Measurements from ENCODE around the gene POMC. TPM values are rescaled to one million over a fixed set of nuclear protein-coding genes. Genes with fewer than 3 reads are reported as not detected.

POMC gene
- total RNA-seq, 1 donor, result 0.63 TPM

GRCh38 chr2:25197336-25198208 lies 29.2 kb upstream of the POMC start:
- TF ChIP-seq CTCF (IDR thresholded peaks at IDR 0.05; ENCODE audit: insufficient read depth, low read length), result no peak
- no peak overlapping the region for H3K4me3 ChIP-seq (ENCODE audit: low read depth, low read length)
- DNase-seq (ENCODE audit: low read depth), result no peak

GRCh38 chr2:25194576-25195122 lies 26.3 kb upstream of the POMC start:
- no peak for DNase-seq (ENCODE audit: low read depth)

GRCh38 chr2:25190536-25190935 lies 22.2 kb upstream of the POMC start:
- TF ChIP-seq CTCF (IDR thresholded peaks at IDR 0.05; ENCODE audit: insufficient read depth, low read length), result no peak
- H3K4me3 ChIP-seq (ENCODE audit: low read depth, low read length), result no peak overlapping the region
- no peak for DNase-seq (ENCODE audit: low read depth)

More at GRCh38 chr2:25194576-25195122, 26.3 kb upstream of the POMC start:
- TF ChIP-seq CTCF (IDR thresholded peaks at IDR 0.05; ENCODE audit: insufficient read depth, low read length), result no peak
- H3K4me3 ChIP-seq (ENCODE audit: low read depth, low read length), result no peak overlapping the region

- H3K4me3 ChIP-seq (ENCODE audit: low read depth, low read length), result no peak overlapping the region
- no peak for TF ChIP-seq CTCF (IDR thresholded peaks at IDR 0.05; ENCODE audit: insufficient read depth, low read length)
- no peak for DNase-seq (ENCODE audit: low read depth)
Observed at GRCh38 chr2:25188405-25188804, 20.0 kb upstream of the POMC start.

- no peak for DNase-seq (ENCODE audit: low read depth)
- no peak overlapping the region for H3K4me3 ChIP-seq (ENCODE audit: low read depth, low read length)
- no peak for TF ChIP-seq CTCF (IDR thresholded peaks at IDR 0.05; ENCODE audit: insufficient read depth, low read length)
Observed at GRCh38 chr2:25187729-25188350, 19.5 kb upstream of the POMC start.

GRCh38 chr2:25184254-25184653 lies 15.9 kb upstream of the POMC start:
- H3K4me3 ChIP-seq (ENCODE audit: low read depth, low read length), result no peak overlapping the region
- TF ChIP-seq CTCF (IDR thresholded peaks at IDR 0.05; ENCODE audit: insufficient read depth, low read length), result no peak
- no peak for DNase-seq (ENCODE audit: low read depth)

All from fibroblast of the aortic adventitia (primary cell).